ENCODE measurements around the gene ZNF74. TPM values are rescaled to one million over a fixed set of nuclear protein-coding genes. Genes with fewer than 3 reads are reported as not detected.
A peak's percentile ranks its signal among the peaks of the same experiment; 100 is the strongest.

Gene ZNF74
- total RNA-seq, 4 donors from 2014 or later: 8.2 to 32.0 (median 10.8) TPM

GRCh38 chr22:20423008-20423905 is 29.3 kb downstream of the ZNF74 start:
- Histone ChIP-seq H3K9me3 (no peaks in the 10 kb centered on the region), H3K27ac (peak overlapping the region; percentile 57 to 61), H3K4me3 (no peak overlapping the region), H3K36me3 (no peaks in the 10 kb centered on the region), H3K4me1 (peaks cover 0 to 14% of the 10 kb centered on the region in 2 donors), H3K27me3 (no peaks in the 10 kb centered on the region)
- TF ChIP-seq POLR2A (IDR thresholded peaks at IDR 0.05): no peak
- TF ChIP-seq, protein P1, sequence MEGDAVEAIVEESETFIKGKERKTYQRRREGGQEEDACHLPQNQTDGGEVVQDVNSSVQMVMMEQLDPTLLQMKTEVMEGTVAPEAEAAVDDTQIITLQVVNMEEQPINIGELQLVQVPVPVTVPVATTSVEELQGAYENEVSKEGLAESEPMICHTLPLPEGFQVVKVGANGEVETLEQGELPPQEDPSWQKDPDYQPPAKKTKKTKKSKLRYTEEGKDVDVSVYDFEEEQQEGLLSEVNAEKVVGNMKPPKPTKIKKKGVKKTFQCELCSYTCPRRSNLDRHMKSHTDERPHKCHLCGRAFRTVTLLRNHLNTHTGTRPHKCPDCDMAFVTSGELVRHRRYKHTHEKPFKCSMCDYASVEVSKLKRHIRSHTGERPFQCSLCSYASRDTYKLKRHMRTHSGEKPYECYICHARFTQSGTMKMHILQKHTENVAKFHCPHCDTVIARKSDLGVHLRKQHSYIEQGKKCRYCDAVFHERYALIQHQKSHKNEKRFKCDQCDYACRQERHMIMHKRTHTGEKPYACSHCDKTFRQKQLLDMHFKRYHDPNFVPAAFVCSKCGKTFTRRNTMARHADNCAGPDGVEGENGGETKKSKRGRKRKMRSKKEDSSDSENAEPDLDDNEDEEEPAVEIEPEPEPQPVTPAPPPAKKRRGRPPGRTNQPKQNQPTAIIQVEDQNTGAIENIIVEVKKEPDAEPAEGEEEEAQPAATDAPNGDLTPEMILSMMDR (IDR thresholded peaks at IDR 0.05): no peak
- DNase-seq: no peak
- intact Hi-C loops (cut with DNase I; ENCODE audit: low total_unique reads): no loop called here

- H3K4me3 ChIP-seq: no peak overlapping the region
- H3K27me3 ChIP-seq: no peaks in the 10 kb centered on the region
- H3K9me3 ChIP-seq: no peaks in the 10 kb centered on the region
- H3K4me1 ChIP-seq: peaks cover 0 to 14% of the 10 kb centered on the region in 2 donors
- peak overlapping the region; percentile 2 to 61 for H3K27ac ChIP-seq
- TF ChIP-seq, protein P1 (IDR thresholded peaks at IDR 0.05): no peak
- no peak for TF ChIP-seq POLR2A (IDR thresholded peaks at IDR 0.05)
- intact Hi-C loops (cut with DNase I; ENCODE audit: low total_unique reads): no loop called here
- no peaks in the 10 kb centered on the region for H3K36me3 ChIP-seq
- no peak for DNase-seq
Observed at GRCh38 chr22:20423906-20424551, 30.1 kb downstream of the ZNF74 start.

DNA sequence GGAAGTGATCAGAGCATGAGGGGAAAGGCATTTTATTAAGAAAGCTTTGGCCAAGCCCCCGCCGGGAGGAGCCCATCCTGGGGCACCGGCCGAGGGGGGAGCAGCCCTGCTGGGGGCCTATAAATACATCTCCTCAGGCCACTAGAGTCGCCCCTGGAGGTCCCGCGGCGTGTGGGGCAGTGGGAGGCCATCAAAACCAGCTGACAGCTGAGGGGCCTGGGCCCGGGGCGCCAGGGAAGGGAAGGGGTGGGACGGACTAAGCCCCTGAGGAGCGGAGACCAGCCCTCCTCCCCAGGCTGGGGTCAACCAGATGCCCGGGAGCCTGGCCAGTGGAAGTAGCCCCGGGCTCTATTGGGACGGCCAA is 30.6 kb downstream of the ZNF74 start:
- H3K9me3 ChIP-seq: no peaks in the 10 kb centered on the region
- H3K27me3 ChIP-seq: no peaks in the 10 kb centered on the region
- intact Hi-C loops (cut with DNase I; ENCODE audit: low total_unique reads): no loop called here
- no peak for DNase-seq
- no peaks in the 10 kb centered on the region for H3K36me3 ChIP-seq
- TF ChIP-seq POLR2A (IDR thresholded peaks at IDR 0.05): no peak
- TF ChIP-seq, protein P1 (IDR thresholded peaks at IDR 0.05): no peak
- peaks cover 0 to 14% of the 10 kb centered on the region in 2 donors for H3K4me1 ChIP-seq
- no peak overlapping the region for H3K4me3 ChIP-seq
- H3K27ac ChIP-seq: peak overlapping the region; percentile 2 to 61

GRCh38 chr22:20424932-20425565 is 31.1 kb downstream of the ZNF74 start:
- Histone ChIP-seq H3K27me3 (no peaks in the 10 kb centered on the region), H3K4me3 (no peak overlapping the region), H3K9me3 (no peaks in the 10 kb centered on the region), H3K4me1 (peaks cover 0 to 14% of the 10 kb centered on the region in 2 donors), H3K36me3 (no peaks in the 10 kb centered on the region), H3K27ac (peak overlapping the region in 1 of 2 donors; percentile 61)
- intact Hi-C loops (cut with DNase I; ENCODE audit: low total_unique reads): no loop called here
- TF ChIP-seq POLR2A (IDR thresholded peaks at IDR 0.05): no peak
- TF ChIP-seq, protein P1 (IDR thresholded peaks at IDR 0.05): no peak
- peak; percentile 51 to 53 for DNase-seq
